ENCODE data around the gene SNHG17.
"Not testable (repeated sequence)": the region's sequence is repeated elsewhere in the genome, so short reads cannot be mapped to it uniquely, and the experiment has no call there.

The SNHG17 gene

DNA sequence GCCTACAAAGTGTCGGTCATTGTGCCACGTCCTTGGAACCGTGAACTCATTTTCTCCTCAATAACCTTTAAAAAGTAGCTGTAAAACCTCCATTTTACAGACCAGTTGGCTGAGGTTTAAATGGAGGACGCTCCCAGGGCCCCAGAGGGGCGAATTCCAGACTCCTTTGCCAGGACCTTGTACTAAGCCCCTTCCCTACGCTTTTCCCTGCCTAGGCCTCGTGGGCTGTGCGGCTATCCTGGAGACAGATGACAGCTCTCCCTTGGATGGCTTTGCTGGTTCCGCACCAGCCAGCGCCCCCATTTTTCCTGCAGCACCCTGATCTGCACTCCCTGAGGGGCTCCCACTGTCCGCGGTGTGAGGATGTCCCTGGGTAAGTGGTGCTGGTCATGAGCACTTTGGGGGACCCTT, 12.1 kb upstream of the SNHG17 start:
- DNase-seq: no peak

GRCh38 chr20:38446441-38447209, 11.5 kb upstream of the SNHG17 start:
- peak; percentile 95 to 99 (median 96) for DNase-seq

DNA sequence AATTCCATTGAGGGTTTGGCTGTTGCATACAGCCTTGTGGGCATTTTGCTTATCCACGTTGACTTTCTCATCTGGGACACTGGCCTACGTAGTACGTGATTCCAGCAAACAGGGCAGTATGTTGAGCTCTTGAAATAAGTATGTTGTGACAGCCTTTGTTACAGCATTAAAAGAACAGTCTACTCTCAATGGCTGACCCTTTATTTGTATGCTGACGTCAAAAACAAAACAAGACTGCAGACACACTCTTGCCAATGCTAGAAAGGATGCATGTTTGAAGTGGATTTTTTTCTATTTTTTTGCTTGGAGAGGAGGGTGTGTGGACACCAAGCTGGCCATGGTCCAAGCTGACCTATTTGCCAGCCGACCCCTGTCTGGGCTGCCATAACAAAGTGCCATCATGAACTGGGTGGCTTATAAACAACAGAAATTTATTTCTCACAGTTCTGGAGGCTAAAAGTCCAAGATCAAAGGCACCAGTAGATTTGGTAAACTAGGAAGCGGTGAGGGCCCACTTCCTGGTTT, 10.8 kb upstream of the SNHG17 start:
- DNase-seq: no peak

DNA sequence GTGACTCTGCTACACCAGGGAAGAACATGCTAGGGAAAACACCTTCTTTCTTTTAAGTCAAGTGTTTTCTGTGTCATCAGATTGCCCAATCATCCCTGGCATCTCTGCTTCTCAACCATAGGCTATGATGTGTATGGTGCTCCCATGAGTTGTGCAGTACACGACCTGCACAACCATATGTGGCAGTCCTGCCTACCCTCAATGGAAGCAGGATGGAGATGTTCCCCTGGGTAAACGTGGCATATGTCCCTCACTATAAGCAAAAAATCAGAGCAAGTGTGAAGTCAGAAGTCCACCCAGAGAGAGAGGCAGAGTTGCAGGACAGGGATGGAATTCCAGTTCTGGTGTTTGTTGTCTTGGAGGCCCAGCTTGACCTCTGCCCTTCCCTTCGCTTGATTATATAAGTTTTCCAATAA, 10.3 kb upstream of the SNHG17 start:
- DNase-seq: no peak

DNA sequence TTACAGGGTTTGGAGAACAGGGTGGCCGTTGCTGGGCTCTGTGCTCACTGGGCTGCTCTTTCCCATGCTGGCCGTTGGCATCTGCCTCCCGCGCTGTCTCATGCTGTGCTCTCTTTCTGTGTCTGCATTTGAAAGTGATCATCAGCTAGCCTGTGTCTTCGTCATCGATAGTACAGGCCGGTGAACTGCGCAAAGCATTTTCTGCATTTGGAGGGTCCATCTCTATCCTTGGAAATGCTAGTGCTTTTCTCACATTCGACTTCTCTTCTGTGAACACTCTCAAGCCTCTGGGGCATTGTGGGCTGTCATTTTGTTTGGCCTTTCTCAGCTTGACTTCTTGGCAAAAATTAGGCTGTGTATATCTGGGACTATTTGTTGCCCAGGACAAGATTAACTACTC, 6.8 kb upstream of the SNHG17 start:
- no peak for DNase-seq

GRCh38 chr20:38441110-38441509, 6.0 kb upstream of the SNHG17 start:
- DNase-seq: not testable (repeated sequence)

DNA sequence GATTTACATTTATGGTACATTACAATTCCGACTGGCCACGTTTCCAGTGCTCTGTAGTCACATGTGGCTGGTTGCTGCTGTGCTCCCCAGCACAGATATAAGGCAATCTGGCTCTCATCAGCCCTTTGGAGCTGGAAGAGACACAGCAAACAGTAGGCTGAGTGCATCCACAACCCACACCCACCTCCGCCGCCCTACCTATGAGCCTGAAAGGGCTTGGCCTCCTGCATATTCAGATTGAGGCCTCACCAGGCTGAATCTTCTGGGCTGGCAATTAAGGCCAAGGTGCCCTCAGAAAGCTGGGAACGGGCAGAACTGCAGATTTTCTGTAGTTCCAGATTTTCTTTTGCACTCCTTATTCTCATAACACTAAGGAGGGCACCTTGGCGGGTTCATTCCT, 2.7 kb upstream of the SNHG17 start:
- DNase-seq: no peak

DNA sequence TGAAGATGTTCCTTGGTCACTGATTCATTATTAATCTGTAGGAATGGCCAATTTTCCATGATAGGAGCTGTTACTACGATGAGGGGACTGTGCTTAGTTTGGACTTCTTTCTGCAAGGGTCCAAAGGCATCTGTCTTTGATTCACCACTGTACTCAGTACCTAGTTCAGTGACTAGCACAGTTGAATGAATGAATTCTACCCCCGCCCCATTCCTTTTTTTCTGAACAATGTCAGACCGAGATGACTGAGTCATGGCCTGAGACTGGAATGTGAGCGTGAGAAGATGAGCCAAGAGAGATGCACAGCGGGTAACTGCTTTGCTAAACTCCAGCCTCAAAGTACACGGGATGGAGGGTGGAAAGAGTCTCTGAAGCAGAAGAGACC, 419 bp upstream of the SNHG17 start:
- no peak for DNase-seq

- peak; percentile 78 to 86 (median 86) for DNase-seq
Observed at GRCh38 chr20:38434301-38434741, 807 bp downstream of the SNHG17 start.

GRCh38 chr20:38433304-38433972, 1.7 kb downstream of the SNHG17 start:
- DNase-seq: no peak

GRCh38 chr20:38432870-38433269, 2.3 kb downstream of the SNHG17 start:
- not testable (repeated sequence) for DNase-seq

- no peak for DNase-seq
Observed at GRCh38 chr20:38432292-38432691, 2.8 kb downstream of the SNHG17 start.

DNA sequence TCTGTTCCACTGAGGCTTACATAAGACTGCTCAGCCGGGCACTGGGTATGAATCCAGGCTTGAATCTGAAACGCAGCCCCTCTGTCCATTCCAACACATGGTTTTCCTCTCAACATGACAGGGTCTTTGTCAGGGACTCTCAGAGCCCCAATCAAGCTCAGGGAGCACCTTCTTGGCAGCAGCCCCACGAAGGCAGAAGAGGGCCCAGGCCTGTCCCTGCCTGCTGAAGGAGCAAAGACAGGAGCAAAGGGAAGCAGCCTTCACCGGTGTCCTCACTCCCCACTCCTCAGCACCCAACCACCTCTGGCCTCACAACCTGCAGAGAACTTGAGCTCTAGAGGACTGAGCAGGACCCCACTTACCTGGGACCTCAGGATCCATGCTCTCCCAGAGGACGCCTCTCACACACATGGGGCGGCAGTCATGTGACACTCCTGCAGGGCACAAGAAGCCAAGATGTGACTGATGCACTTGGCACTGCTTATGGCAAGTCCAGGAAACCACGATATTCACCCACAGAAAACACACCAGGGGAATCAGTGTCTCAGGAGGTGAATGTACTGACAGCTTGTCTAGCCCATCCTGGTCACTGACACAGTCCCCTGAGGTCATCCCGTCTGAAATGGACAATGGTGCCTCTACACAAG, 4.3 kb downstream of the SNHG17 start:
- DNase-seq: no peak

DNA sequence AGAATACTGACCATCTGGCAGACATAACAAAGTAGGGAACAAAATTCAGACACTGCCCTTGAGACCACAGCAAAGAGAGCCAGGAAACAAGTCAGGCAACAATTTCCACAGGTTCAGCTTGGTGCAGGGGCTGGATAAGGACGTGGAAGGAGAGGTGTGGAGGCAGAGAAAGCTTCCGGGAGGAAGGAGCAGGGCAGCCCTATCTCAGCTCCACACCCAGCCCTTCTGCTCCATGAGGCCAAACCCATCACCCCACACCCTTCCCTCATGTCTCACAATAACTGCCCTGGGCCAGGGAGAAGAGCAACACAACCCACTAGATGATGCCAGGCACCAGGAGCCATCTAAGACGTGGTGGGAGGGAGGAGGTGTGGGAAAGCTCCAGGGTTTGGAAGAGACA, 5.8 kb downstream of the SNHG17 start:
- DNase-seq: no peak

- no peak for DNase-seq
Observed at GRCh38 chr20:38428800-38429199, 6.3 kb downstream of the SNHG17 start.

- DNase-seq: no peak
Observed at GRCh38 chr20:38427655-38428023, 7.5 kb downstream of the SNHG17 start.

DNA sequence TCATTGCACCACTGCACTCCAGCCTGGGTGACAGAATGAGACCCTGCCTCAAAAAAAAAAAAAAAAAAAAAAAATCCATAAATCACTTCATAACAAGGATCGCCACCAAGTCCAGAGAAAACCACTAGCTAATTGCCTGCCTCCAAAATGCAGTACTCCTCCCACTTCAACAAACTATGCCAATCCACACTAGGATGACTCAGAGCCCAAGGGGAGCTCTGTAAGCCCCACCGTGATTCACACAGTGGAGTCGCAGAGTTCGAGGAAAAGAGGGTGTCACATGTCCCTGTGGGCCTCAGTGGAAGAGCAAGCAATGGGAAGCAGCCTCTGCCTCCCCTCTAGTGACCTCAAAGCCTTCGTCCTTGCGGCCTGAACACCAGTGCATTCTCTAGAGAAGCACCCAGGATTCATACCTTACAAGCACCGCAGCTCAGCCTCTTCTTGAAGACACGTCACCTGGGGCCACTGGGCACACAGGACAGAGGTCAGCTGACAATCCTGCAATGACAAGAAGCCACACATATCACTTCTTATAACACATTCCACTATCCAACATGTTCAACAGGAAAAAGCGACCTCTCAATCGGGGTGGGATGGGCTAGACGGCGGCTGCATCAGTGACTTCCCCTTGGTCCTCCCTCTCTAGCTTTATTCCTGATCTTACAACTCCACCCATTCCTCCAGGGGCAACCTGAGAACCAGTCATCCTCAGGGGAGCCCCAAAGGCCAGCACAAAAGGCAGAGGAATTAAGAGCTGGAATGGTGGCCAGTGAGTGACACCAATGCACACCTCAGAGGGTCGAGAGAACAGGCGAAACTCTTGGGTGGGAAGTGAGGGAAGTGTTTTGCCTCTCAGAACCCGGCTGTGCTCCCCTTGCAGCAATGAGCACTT, 8.9 kb downstream of the SNHG17 start:
- DNase-seq: peak; percentile 66 to 82 (median 74)

- no peak for DNase-seq
Observed at GRCh38 chr20:38424401-38424800, 10.7 kb downstream of the SNHG17 start.

- no peak for DNase-seq
Observed at GRCh38 chr20:38423541-38423940, 11.6 kb downstream of the SNHG17 start.

DNA sequence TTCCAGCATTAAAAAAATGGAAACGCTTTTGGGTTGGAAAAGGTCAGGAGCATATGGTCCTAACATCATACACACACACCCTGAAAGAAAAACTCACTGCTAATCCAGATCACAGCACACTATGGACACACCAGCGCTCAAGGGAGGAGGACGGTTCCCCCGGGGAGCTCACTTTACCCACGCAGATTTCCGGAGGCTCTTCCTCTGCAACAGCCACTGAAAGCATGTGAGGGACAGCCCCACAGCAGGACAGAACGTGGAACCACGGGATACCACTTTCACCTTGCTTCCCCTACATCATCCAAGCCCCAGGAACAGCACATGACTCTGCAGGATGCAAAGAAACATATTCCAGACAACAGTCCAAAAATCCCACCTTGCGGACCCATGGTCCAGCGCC, 13.2 kb downstream of the SNHG17 start:
- DNase-seq: no peak

GRCh38 chr20:38420388-38421085, 14.6 kb downstream of the SNHG17 start:
- DNase-seq: no peak
